HCT116 (cell line): ENCODE data around the gene FAXC. TPM values are rescaled to one million over a fixed set of nuclear protein-coding genes. Genes with fewer than 3 reads are reported as not detected.
A peak's percentile ranks its signal among the peaks of the same experiment; 100 is the strongest.

Experiments
- ATAC-seq: fragments of 200-7000 bp; cut with Tn5 transposase; 2 replicates; pipeline ENCODE4 v1.9.1; 2020; ENCODE audit warnings: mild to moderate bottlenecking, moderate library complexity
- BruUV-seq: library from RNA; stranded (reverse); fragments of 400-500 nt; replicated peaks from 2 replicates; lab custom pipeline; 2021; lab: Mats Ljungman, UMichigan
- CTCF ChIA-PET: fragments of 300-600 bp; sonication (Branson Sonifier 250); formaldehyde crosslinking; loops from one replicate; lab custom pipeline; 2021; ENCODE audit warnings: antibody characterized with exemption; lab: Charles Lee
- POLR2A ChIA-PET: fragments of 300-600, 350-600 bp; sonication (Branson Sonifier 250); formaldehyde crosslinking; loops from one replicate; lab custom pipeline; 2021; ENCODE audit warnings: antibody characterized with exemption; lab: Charles Lee
- RAD21 ChIA-PET, 2 experiments: fragments of 300-600 bp; sonication (Branson Sonifier 250); formaldehyde crosslinking; loops; one replicate each; lab custom pipeline; 2023; ENCODE audit warnings: low total read pairs in 2 of 2; ENCODE audit not compliant: uncharacterized antibody in 2 of 2, unreplicated experiment in 2 of 2, low non-redundant PET in 1 of 2; lab: Charles Lee
- DNase-seq: peaks from one replicate; pipeline ENCODE4 v3.0.0-alpha.2; 2010; ENCODE audit warnings: low read depth, low spot score
- H2AFZ ChIP-seq: fragments of 200-600 bp; shearing (Covaris generic), sonication (generic); 2 replicates; pipeline ENCODE4 v1.6.1; 2017; ENCODE audit warnings: low read depth, mixed run types, mixed read lengths, antibody characterized with exemption, low read length; ENCODE audit not compliant: poor library complexity, severe bottlenecking
- H3K27ac ChIP-seq: 2 replicates; pipeline ENCODE4 v1.5.1; 2012; ENCODE audit warnings: low read depth, low read length
- H3K27me3 ChIP-seq: fragments of 200-600 bp; sonication (generic); 2 replicates; pipeline ENCODE4 v1.6.1; 2016; ENCODE audit warnings: mixed run types, low read length, mixed read lengths; ENCODE audit not compliant: insufficient read depth
- H3K36me3 ChIP-seq, 2 experiments: fragments of 200-500 bp in 1 of 2; fragments of 200-600 bp in 1 of 2; sonication (Bioruptor generic) in 1 of 2; sonication (generic) in 1 of 2; 2 replicates each; pipeline versions ENCODE4 v1.5.1 to v1.6.1; 2014 to 2016; ENCODE audit warnings: low read length in 2 of 2, inconsistent platforms in 1 of 2, mixed read lengths in 1 of 2, mixed run types in 1 of 2; ENCODE audit not compliant: insufficient read depth in 2 of 2, control insufficient read depth in 1 of 2
- H3K4me1 ChIP-seq, 2 experiments: fragments of 200-600 bp in 1 of 2; sonication (generic) in 1 of 2; 2 replicates each; pipeline versions ENCODE4 v1.5.1 to v1.6.1; 2012 to 2017; ENCODE audit warnings: low read length in 2 of 2, inconsistent platforms in 1 of 2, mild to moderate bottlenecking in 1 of 2, mixed read lengths in 1 of 2, mixed run types in 1 of 2, moderate library complexity in 1 of 2; ENCODE audit not compliant: insufficient read depth in 2 of 2, control insufficient read depth in 1 of 2
- H3K4me2 ChIP-seq: fragments of 200-600 bp; sonication (generic); 2 replicates; pipeline ENCODE4 v1.6.1; 2017; ENCODE audit warnings: mixed run types, low read length, mixed read lengths
- H3K4me3 ChIP-seq, 2 experiments: fragments of 200-600 bp in 1 of 2; sonication (generic) in 1 of 2; replicated peaks in 1 of 2; 2 replicates each; pipeline ENCODE4 v1.5.1; 2011 to 2016; ENCODE audit warnings: low read length in 2 of 2, control low read depth in 1 of 2, low read depth in 1 of 2, mild to moderate bottlenecking in 1 of 2, mixed read lengths in 1 of 2, mixed run types in 1 of 2
- H3K79me2 ChIP-seq: fragments of 200-600 bp; sonication (generic); 2 replicates; pipeline ENCODE4 v1.6.1; 2017; ENCODE audit warnings: mild to moderate bottlenecking, mixed run types, low read length, moderate library complexity, mixed read lengths; ENCODE audit not compliant: insufficient read depth
- H3K9ac ChIP-seq: fragments of 200-600 bp; sonication (generic); 2 replicates; pipeline ENCODE4 v1.6.1; 2016; ENCODE audit warnings: low read length, mixed read lengths
- H3K9me2 ChIP-seq: fragments of 200-600 bp; sonication (generic), shearing (Covaris generic); 2 replicates; pipeline ENCODE4 v1.6.1; 2017; ENCODE audit warnings: mixed run types, mild to moderate bottlenecking, moderate library complexity; ENCODE audit not compliant: insufficient read depth
- H3K9me3 ChIP-seq, 2 experiments: fragments of 200-500 bp in 1 of 2; fragments of 200-600 bp in 1 of 2; sonication (Bioruptor generic) in 1 of 2; sonication (generic) in 1 of 2; 2 replicates each; pipeline ENCODE4 v1.6.1; 2014 to 2017; ENCODE audit warnings: low read length in 2 of 2, mixed read lengths in 2 of 2, inconsistent platforms in 1 of 2, low read depth in 1 of 2, mild to moderate bottlenecking in 1 of 2, mixed run types in 1 of 2, moderate library complexity in 1 of 2; ENCODE audit not compliant: control insufficient read depth in 1 of 2, insufficient read depth in 1 of 2
- H4K20me1 ChIP-seq: fragments of 200-600 bp; sonication (generic), shearing (Covaris generic); 2 replicates; pipeline ENCODE4 v1.6.1; 2017; ENCODE audit warnings: mixed run types, mild to moderate bottlenecking, moderate library complexity; ENCODE audit not compliant: insufficient read depth
- ATF3 ChIP-seq: IDR thresholded peaks from 2 replicates; pipeline ENCODE4 v1.6.1; 2012
- CBX3 ChIP-seq: IDR thresholded peaks from 2 replicates; pipeline ENCODE4 v1.6.1; 2012; ENCODE audit warnings: low read depth
- CTCF ChIP-seq, 3 experiments: fragments of 200-600 bp in 1 of 3; sonication (generic) in 1 of 3; IDR thresholded peaks in 2 of 3; conservative IDR thresholded peaks in 1 of 3; 2 replicates each; pipeline ENCODE4 v1.5.1; 2012 to 2017; ENCODE audit warnings: low read depth in 2 of 3, low read length in 2 of 3, antibody characterized with exemption in 1 of 3, borderline replicate concordance in 1 of 3, control low read depth in 1 of 3, mild to moderate bottlenecking in 1 of 3, mixed read lengths in 1 of 3, mixed run types in 1 of 3, moderate library complexity in 1 of 3; ENCODE audit not compliant: insufficient read depth in 1 of 3
- JUND ChIP-seq: IDR thresholded peaks from 2 replicates; pipeline ENCODE4 v1.6.1; 2012
- MAX ChIP-seq: IDR thresholded peaks from 2 replicates; pipeline ENCODE4 v1.6.1; 2012
- POLR2A ChIP-seq: IDR thresholded peaks from 2 replicates; pipeline ENCODE4 v1.7.0; 2011; ENCODE audit warnings: borderline replicate concordance; ENCODE audit not compliant: insufficient read depth, insufficient read length; ENCODE audit errors: extremely low read depth
- POLR2AphosphoS5 ChIP-seq: IDR thresholded peaks from 2 replicates; pipeline ENCODE4 v1.6.1; 2011; ENCODE audit warnings: mild to moderate bottlenecking, low read depth, low read length, moderate library complexity
- RAD21 ChIP-seq: IDR thresholded peaks from 2 replicates; pipeline ENCODE4 v1.6.1; 2012; ENCODE audit warnings: low read depth, mild to moderate bottlenecking
- TCF7L2 ChIP-seq: IDR thresholded peaks from 2 replicates; pipeline ENCODE4 v1.7.0; 2011; ENCODE audit warnings: borderline replicate concordance, inconsistent platforms; ENCODE audit not compliant: insufficient read depth, insufficient read length; ENCODE audit errors: extremely low read depth
- YY1 ChIP-seq: IDR thresholded peaks from 2 replicates; pipeline ENCODE4 v1.6.1; 2011; ENCODE audit warnings: low read length, low read depth, moderate library complexity, mild to moderate bottlenecking; ENCODE audit not compliant: insufficient replicate concordance; ENCODE audit errors: extremely low read depth
- ZBTB33 ChIP-seq: IDR thresholded peaks from 2 replicates; pipeline ENCODE4 v1.6.1; 2011; ENCODE audit warnings: mild to moderate bottlenecking, low read length, moderate library complexity; ENCODE audit not compliant: insufficient replicate concordance; ENCODE audit errors: extremely low read depth
- ZFX ChIP-seq: fragments of 450-650 bp; IDR thresholded peaks from 2 replicates; pipeline ENCODE4 v1.6.1; 2017
- intact Hi-C: fragments of 100-400 bp; cut with micrococcal nuclease; formaldehyde crosslinking; loops from 2 replicates; pipeline ENCODE4 v1.10.0; 2022
- total RNA-seq: library from RNA; stranded (reverse); gene quantifications from one replicate; pipeline ENCODE4 v1.2.1, GENCODE V29; 2021; ENCODE audit not compliant: unreplicated experiment

Gene FAXC
- total RNA-seq, 1 experiment from 2014 or later = 4.7 TPM

GRCh38 chr6:99350573-99350972 is 1.1 kb upstream of the FAXC start (continued):
- TF ChIP-seq MAX = no peak
- TF ChIP-seq POLR2A = no peak
- no peak for TF ChIP-seq POLR2AphosphoS5
- TF ChIP-seq RAD21 = no peak
- no peak for TF ChIP-seq YY1
- TF ChIP-seq ZFX = no peak
- no peak for TF ChIP-seq CBX3
- no peak for TF ChIP-seq JUND
- no peak for TF ChIP-seq ZBTB33
- TF ChIP-seq TCF7L2 = no peak

- RAD21 ChIA-PET = no interaction called here
- Histone ChIP-seq H3K4me3 (peak overlapping the region; percentile 33 to 67), H3K27me3 (no peaks in the 10 kb centered on the region), H3K36me3 (no peaks in the 10 kb centered on the region), H3K27ac (peak overlapping the region; percentile 43; the same call in 1 of the 2 replicates), H3K79me2 (no peaks in the 10 kb centered on the region), H3K9me2 (no peaks in the 10 kb centered on the region), H3K9ac (peak overlapping the region; percentile 35; the same call in 1 of the 2 replicates), H3K4me2 (peak overlapping the region; percentile 89), H4K20me1 (no peaks in the 10 kb centered on the region), H3K9me3 (no peaks in the 10 kb centered on the region), H3K4me1 (peaks cover 8 to 24% of the 10 kb centered on the region in 2 experiments; a peak in 3 of 4 replicates), H2AFZ (no peak overlapping the region)
- BruUV-seq = no TSS peak
- POLR2A ChIA-PET = no interaction called here
- intact Hi-C loops = no loop called here
- DNase-seq = no peak
- CTCF ChIA-PET = interaction anchor here (1.2 to 1.7 kb wide), 4 partner anchors 11 to 18 kb away, joined by 3 to 10 read pairs (median 6); no protein-coding TSS in a partner anchor
- ATAC-seq = 0 out of 2 replicates have a peak, but pooled peaks have one; percentile 0
- TF ChIP-seq ZFX (no peak), ZBTB33 (no peak), YY1 (no peak), JUND (no peak), ATF3 (no peak), CTCF (IDR thresholded peaks at IDR 0.05 in 2 of 3, conservative IDR thresholded peaks at IDR 0.05 in 1 of 3; ENCODE audit: borderline replicate concordance in 1 of 3, insufficient read depth in 1 of 3, low read depth in 2 of 3, low read length in 2 of 3) (no peak)
These were observed 945 bp downstream of the FAXC start for GRCh38 chr6:99348288-99349170.
